Lung (tissue), 12 donors: ENCODE measurements around the gene SLC25A29. TPM values are rescaled to one million over a fixed set of nuclear protein-coding genes. Genes with fewer than 3 reads are reported as not detected.
"Not testable (repeated sequence)": the region's sequence is repeated elsewhere in the genome, so short reads cannot be mapped to it uniquely, and the experiment has no call there.

Experiments
- ATAC-seq: fragments of 200-7000 bp; cut with Tn5 transposase; one replicate; pipeline ENCODE4 v1.9.1; 2020; ENCODE audit warnings: moderate number of reproducible peaks; ENCODE audit not compliant: insufficient read depth, low FRiP score
- DNase-seq, 3 donors: peaks; one replicate each; pipeline ENCODE4 v3.0.0-alpha.2; 2013 to 2017
- H3K27ac ChIP-seq, 2 donors: one replicate each; pipeline ENCODE4 v1.5.1; 2013; ENCODE audit warnings: mild to moderate bottlenecking in 2 of 2, moderate library complexity in 2 of 2, control low read depth in 1 of 2, inconsistent platforms in 1 of 2, low read depth in 1 of 2, low read length in 1 of 2
- H3K27me3 ChIP-seq, 3 donors: one replicate each; pipeline ENCODE4 v1.5.1; 2013; ENCODE audit warnings: low read length in 2 of 3; ENCODE audit not compliant: control insufficient read depth in 3 of 3, insufficient read depth in 3 of 3
- H3K36me3 ChIP-seq, 4 donors: one replicate each; pipeline ENCODE4 v1.5.1; 2013; ENCODE audit warnings: low read length in 4 of 4, mild to moderate bottlenecking in 1 of 4, moderate library complexity in 1 of 4; ENCODE audit not compliant: control insufficient read depth in 4 of 4, insufficient read depth in 4 of 4
- H3K4me1 ChIP-seq, 5 donors: one replicate each; pipeline ENCODE4 v1.5.1; 2013; ENCODE audit warnings: low read length in 5 of 5, mild to moderate bottlenecking in 2 of 5, moderate library complexity in 1 of 5; ENCODE audit not compliant: control insufficient read depth in 5 of 5, insufficient read depth in 5 of 5
- H3K4me3 ChIP-seq: one replicate; pipeline ENCODE4 v1.5.1; 2013; ENCODE audit warnings: mild to moderate bottlenecking, control low read depth, moderate library complexity
- H3K9ac ChIP-seq, 2 donors: one replicate each; pipeline ENCODE4 v1.5.1; 2013; ENCODE audit warnings: low read length in 2 of 2, control low read depth in 1 of 2; ENCODE audit not compliant: insufficient read depth in 1 of 2
- H3K9me3 ChIP-seq, 4 donors: one replicate each; pipeline ENCODE4 v1.5.1; 2013; ENCODE audit warnings: low read length in 3 of 4, mild to moderate bottlenecking in 1 of 4, moderate library complexity in 1 of 4; ENCODE audit not compliant: control insufficient read depth in 4 of 4, insufficient read depth in 3 of 4
- CTCF ChIP-seq: IDR thresholded peaks from 2 replicates; pipeline ENCODE4 v1.5.1; 2012; ENCODE audit warnings: mild to moderate bottlenecking; ENCODE audit errors: control extremely low read depth, extremely low read depth
- WGBS, 2 donors: extraction: QIAGEN DNeasy Blood & Tissue Kit; methylation state at CpG; one replicate each; pipeline ENCODE4 v1.1.7; 2013; 5-methylcytosine and 5-hydroxymethylcytosine counted together
- polyA plus RNA-seq, 2 donors: library from polyadenylated mRNA; stranded (reverse); fragments of 200-250 nt; gene quantifications; one replicate each; pipeline ENCODE4 v1.2.1, GENCODE V29; 2013
- total RNA-seq, 2 donors: library from RNA; depleted of rRNA in 1 of 2; stranded (reverse); fragments of >200 nt in 1 of 2; gene quantifications; one replicate each; pipeline ENCODE4 v1.2.1, GENCODE V29; 2014 to 2021
- donor health status: control.
- donor health status: control.
- donor health status: Bipolar disorder and iron deficiency.
- donor health status: healthy.
- donor health status: DM: yes; HTN: yes; CAD: no.

Gene SLC25A29
- total and polyA plus RNA-seq, 4 donors, result 34.6 to 91.0 (median 60.5) TPM

- ATAC-seq (no peak), DNase-seq (no peak)
- 96% methylated on average over 17 of the region's 17 CpGs for WGBS, 2 donors
- peaks cover 0 to 11% (median 0%) of the 10 kb centered on the region in 5 donors for H3K4me1 ChIP-seq
- no peaks in the 10 kb centered on the region for H3K9me3 ChIP-seq
- H3K27ac ChIP-seq, result no peak overlapping the region
- H3K9ac ChIP-seq, result no peak overlapping the region
- no peak overlapping the region for H3K4me3 ChIP-seq
- peaks cover 9 to 51% (median 11%) of the 10 kb centered on the region in 4 donors for H3K36me3 ChIP-seq
- no peak for TF ChIP-seq CTCF
- H3K27me3 ChIP-seq, result no peaks in the 10 kb centered on the region
These were observed 39.5 kb upstream of the SLC25A29 start for GRCh38 chr14:100345711-100346110.

- 92 to 93% methylated on average over 11 to 31 of the region's 35 CpGs for WGBS, 2 donors
- not testable (repeated sequence) for H3K4me3 ChIP-seq, H3K27me3 ChIP-seq, ATAC-seq, H3K9me3 ChIP-seq, H3K9ac ChIP-seq, DNase-seq, H3K27ac ChIP-seq
- peaks cover 0 to 16% (median 0%) of the 10 kb centered on the region in 5 donors for H3K4me1 ChIP-seq
- H3K36me3 ChIP-seq, result peaks cover 9 to 57% (median 12%) of the 10 kb centered on the region in 4 donors
These were observed 38.4 kb upstream of the SLC25A29 start for GRCh38 chr14:100344657-100345056.

GRCh38 chr14:100342826-100343225, 36.6 kb upstream of the SLC25A29 start:
- H3K27me3 ChIP-seq, H3K9me3 ChIP-seq, H3K4me3 ChIP-seq, DNase-seq, H3K9ac ChIP-seq, ATAC-seq, H3K27ac ChIP-seq: not testable (repeated sequence)
- 98% methylated on average over 12 of the region's 12 CpGs for WGBS, 2 donors
- Histone ChIP-seq H3K4me1 (peaks cover 0 to 16% (median 0%) of the 10 kb centered on the region in 5 donors), H3K36me3 (peaks cover 8 to 45% (median 11%) of the 10 kb centered on the region in 4 donors)

- peaks cover 0 to 16% (median 0%) of the 10 kb centered on the region in 5 donors for H3K4me1 ChIP-seq
- H3K4me3 ChIP-seq, result no peak overlapping the region
- H3K27ac ChIP-seq, result peak overlapping the region in 1 of 2 donors; percentile 84
- H3K9ac ChIP-seq, result no peak overlapping the region
- no peak for DNase-seq
- H3K9me3 ChIP-seq, result no peaks in the 10 kb centered on the region
- peaks cover 7 to 47% (median 17%) of the 10 kb centered on the region in 4 donors for H3K36me3 ChIP-seq
- TF ChIP-seq CTCF, result no peak
- WGBS, 2 donors, result 97 to 98% methylated on average over 11 of the region's 11 CpGs
- ATAC-seq, result no peak
- H3K27me3 ChIP-seq, result no peaks in the 10 kb centered on the region
These were observed 36.0 kb upstream of the SLC25A29 start for GRCh38 chr14:100342195-100342594.
